ENCODE measurements around the gene BRIP1.

The BRIP1 gene

GRCh38 chr17:61754124-61754523 is 109.2 kb downstream of the BRIP1 start:
- no peak for TF ChIP-seq Cebpa-rat (IDR thresholded peaks at IDR 0.05)
- H3K27ac ChIP-seq: no peak overlapping the region
- H4K20me1 ChIP-seq: no peaks in the 10 kb centered on the region
- no peak overlapping the region for H3K4me2 ChIP-seq
- H3K9ac ChIP-seq: no peak overlapping the region
- H3K9me3 ChIP-seq: no peaks in the 10 kb centered on the region; the same call in 1 of the 2 replicates
- no peak overlapping the region for H3K4me3 ChIP-seq
- peaks cover 47% of the 10 kb centered on the region for H3K36me3 ChIP-seq
- H3K27me3 ChIP-seq: no peaks in the 10 kb centered on the region
- no peaks in the 10 kb centered on the region for H3K4me1 ChIP-seq

DNA sequence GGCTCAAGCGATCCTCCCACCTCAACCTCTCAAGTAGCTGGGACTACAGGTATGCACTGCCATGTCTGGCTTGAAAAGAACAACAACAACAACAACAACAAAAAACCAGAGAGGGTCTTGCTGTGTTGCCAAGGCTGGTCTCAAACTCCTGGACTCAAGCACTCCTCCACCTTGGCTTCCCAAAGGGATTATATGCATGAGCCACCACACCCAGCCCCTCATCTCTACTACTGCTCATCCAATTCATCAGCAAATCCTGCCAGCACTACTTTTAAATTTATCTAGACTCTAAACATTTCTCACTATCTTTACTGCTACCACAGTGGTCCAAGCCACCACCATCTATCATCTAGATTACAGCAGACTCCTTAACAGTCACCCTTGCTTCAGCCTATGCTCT is 109.6 kb downstream of the BRIP1 start:
- Histone ChIP-seq H3K9ac (no peak overlapping the region), H3K27me3 (no peaks in the 10 kb centered on the region), H3K36me3 (peaks cover 45% of the 10 kb centered on the region), H4K20me1 (no peaks in the 10 kb centered on the region), H3K4me2 (no peak overlapping the region), H3K4me3 (no peak overlapping the region), H3K4me1 (no peaks in the 10 kb centered on the region), H3K9me3 (peaks cover 3% of the 10 kb centered on the region; the same call in 1 of the 2 replicates), H3K27ac (no peak overlapping the region)
- TF ChIP-seq Cebpa-rat (IDR thresholded peaks at IDR 0.05): no peak

GRCh38 chr17:61750656-61751055 is 112.7 kb downstream of the BRIP1 start:
- Histone ChIP-seq H4K20me1 (no peaks in the 10 kb centered on the region), H3K27ac (no peak overlapping the region), H3K9me3 (peaks cover 29% of the 10 kb centered on the region), H3K9ac (no peak overlapping the region), H3K4me2 (no peak overlapping the region), H3K36me3 (peaks cover 45% of the 10 kb centered on the region), H3K4me3 (no peak overlapping the region), H3K27me3 (no peaks in the 10 kb centered on the region), H3K4me1 (no peaks in the 10 kb centered on the region)
- no peak for TF ChIP-seq Cebpa-rat (IDR thresholded peaks at IDR 0.05)

DNA sequence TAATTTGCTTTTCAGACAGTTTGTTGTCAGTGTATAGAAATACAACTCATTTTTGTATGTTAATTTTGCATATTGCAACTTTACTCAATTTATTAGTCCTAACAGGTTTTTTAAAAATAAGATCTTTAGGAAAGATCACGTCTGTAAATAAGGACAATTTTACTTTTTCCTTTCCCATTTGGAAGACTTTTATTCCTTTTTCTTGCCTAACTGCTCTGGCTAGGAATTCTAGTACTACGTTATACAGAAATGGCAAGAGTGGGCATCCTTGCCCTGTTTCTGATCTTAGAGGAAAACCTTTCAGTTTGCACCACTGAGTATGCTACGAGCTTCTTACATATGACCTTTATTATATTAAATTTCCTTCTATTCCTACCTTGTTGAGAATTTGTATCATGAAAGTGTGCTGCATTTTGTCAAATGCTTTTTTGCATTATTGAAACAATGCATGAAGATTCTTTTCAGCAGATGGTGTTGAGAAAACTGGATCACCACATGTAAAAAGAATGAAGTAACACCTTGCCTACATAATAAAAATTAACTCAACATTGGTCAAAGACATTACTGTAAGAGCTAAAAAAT is 113.4 kb downstream of the BRIP1 start:
- H3K9me3 ChIP-seq: peaks cover 33% of the 10 kb centered on the region
- H3K4me1 ChIP-seq: no peaks in the 10 kb centered on the region
- H3K4me3 ChIP-seq: no peak overlapping the region
- H3K9ac ChIP-seq: no peak overlapping the region
- TF ChIP-seq Cebpa-rat (IDR thresholded peaks at IDR 0.05): no peak
- H3K27ac ChIP-seq: no peak overlapping the region
- no peaks in the 10 kb centered on the region for H4K20me1 ChIP-seq
- peaks cover 43% of the 10 kb centered on the region for H3K36me3 ChIP-seq
- no peaks in the 10 kb centered on the region for H3K27me3 ChIP-seq
- H3K4me2 ChIP-seq: no peak overlapping the region

DNA sequence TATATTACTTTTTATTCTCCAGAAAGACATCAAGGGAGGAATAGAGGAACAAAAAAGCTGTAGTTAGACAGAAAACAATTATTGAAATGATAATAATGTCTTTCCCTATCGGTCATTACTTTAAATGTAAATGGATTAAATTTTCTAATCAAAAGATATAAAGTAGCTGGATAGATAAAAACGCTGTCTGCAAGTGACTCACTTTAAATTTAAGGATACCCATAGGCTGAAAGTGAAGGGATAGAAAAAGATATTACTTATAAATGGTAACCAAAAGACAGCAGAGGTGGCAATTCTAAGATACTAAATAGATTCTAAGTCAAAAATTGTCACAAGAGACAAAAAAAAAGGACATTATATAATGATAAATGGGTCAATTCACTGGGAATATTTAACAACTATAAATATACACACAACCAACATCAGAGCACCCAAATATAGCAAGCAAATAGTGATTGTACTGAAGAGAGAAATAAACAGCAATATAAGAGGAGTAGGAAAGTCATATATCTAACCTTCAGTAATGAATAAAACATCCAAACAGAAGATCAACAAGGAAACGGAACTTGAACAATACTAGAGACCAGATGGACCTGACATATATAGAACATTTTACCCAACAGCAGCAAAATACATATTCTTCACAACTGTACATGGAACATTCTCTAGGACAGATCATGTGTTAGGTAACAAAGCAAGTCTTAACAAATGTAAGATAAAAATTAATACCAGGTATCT is 116.9 kb downstream of the BRIP1 start:
- H4K20me1 ChIP-seq: no peaks in the 10 kb centered on the region
- no peaks in the 10 kb centered on the region for H3K27me3 ChIP-seq
- H3K4me1 ChIP-seq: no peaks in the 10 kb centered on the region
- H3K36me3 ChIP-seq: peaks cover 52% of the 10 kb centered on the region
- H3K9me3 ChIP-seq: peaks cover 49% of the 10 kb centered on the region
- no peak overlapping the region for H3K27ac ChIP-seq
- no peak overlapping the region for H3K4me2 ChIP-seq
- H3K4me3 ChIP-seq: no peak overlapping the region
- no peak for TF ChIP-seq Cebpa-rat (IDR thresholded peaks at IDR 0.05)
- no peak overlapping the region for H3K9ac ChIP-seq

DNA sequence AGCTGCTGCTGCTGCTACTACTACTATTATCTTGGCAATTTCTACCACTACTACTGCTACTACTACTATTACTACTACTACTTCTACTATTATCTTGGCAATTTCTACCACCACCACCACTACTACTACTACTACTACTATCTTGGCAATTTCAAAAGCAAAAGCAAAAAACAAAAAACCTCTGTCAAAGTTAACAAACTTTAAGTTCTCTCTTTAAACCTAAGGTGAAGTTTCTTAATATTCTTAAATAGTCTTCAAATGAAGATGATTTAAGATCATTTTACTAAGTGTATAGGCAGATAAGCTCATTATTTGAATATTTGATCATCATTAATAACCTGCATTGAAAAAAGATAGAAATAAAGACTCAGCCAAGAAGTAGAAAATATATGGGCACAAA is 118.5 kb downstream of the BRIP1 start:
- Histone ChIP-seq H3K27ac (no peak overlapping the region), H3K9me3 (peaks cover 57% of the 10 kb centered on the region), H3K9ac (no peak overlapping the region), H3K4me2 (no peak overlapping the region), H3K4me3 (no peak overlapping the region), H3K36me3 (peaks cover 64% of the 10 kb centered on the region), H3K27me3 (no peaks in the 10 kb centered on the region), H3K4me1 (no peaks in the 10 kb centered on the region), H4K20me1 (no peaks in the 10 kb centered on the region)
- TF ChIP-seq Cebpa-rat (IDR thresholded peaks at IDR 0.05): no peak

DNA sequence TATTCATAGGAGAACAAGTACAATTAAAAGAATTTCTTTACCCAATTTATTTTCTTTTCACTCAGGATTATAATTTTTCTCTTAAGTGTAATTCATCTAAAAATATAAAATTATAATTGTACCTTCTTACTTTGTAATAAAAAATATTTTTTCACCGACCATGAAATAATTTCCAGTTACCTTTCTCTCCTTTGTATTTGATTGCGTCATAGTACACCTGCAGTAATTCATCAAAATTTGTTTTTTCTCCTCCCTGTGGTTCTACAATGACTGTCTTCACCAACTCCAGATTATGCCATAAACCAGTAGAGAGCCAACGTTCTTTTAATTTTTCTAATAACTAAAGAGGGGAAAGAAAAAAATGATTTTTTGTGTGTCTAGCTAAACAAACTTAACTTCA is 119.1 kb downstream of the BRIP1 start:
- no peak overlapping the region for H3K4me3 ChIP-seq
- H3K9me3 ChIP-seq: peaks cover 58% of the 10 kb centered on the region
- H3K4me1 ChIP-seq: no peaks in the 10 kb centered on the region
- H3K27me3 ChIP-seq: no peaks in the 10 kb centered on the region
- TF ChIP-seq Cebpa-rat (IDR thresholded peaks at IDR 0.05): peak; percentile 29; the same call in 1 of the 2 replicates
- no peak overlapping the region for H3K4me2 ChIP-seq
- H4K20me1 ChIP-seq: no peaks in the 10 kb centered on the region
- H3K36me3 ChIP-seq: peaks cover 69% of the 10 kb centered on the region
- no peak overlapping the region for H3K27ac ChIP-seq
- no peak overlapping the region for H3K9ac ChIP-seq

- Histone ChIP-seq H3K27ac (no peak overlapping the region), H4K20me1 (no peaks in the 10 kb centered on the region), H3K9me3 (peaks cover 60% of the 10 kb centered on the region), H3K36me3 (peaks cover 72% of the 10 kb centered on the region), H3K27me3 (no peaks in the 10 kb centered on the region), H3K9ac (no peak overlapping the region), H3K4me3 (no peak overlapping the region), H3K4me1 (no peaks in the 10 kb centered on the region), H3K4me2 (no peak overlapping the region)
- no peak for TF ChIP-seq Cebpa-rat (IDR thresholded peaks at IDR 0.05)
Observed at GRCh38 chr17:61743766-61744165, 119.6 kb downstream of the BRIP1 start.

- H3K27ac ChIP-seq: no peak overlapping the region
- no peak overlapping the region for H3K4me3 ChIP-seq
- no peak overlapping the region for H3K4me2 ChIP-seq
- H3K9ac ChIP-seq: no peak overlapping the region
- no peak for TF ChIP-seq Cebpa-rat (IDR thresholded peaks at IDR 0.05)
- H3K9me3 ChIP-seq: peaks cover 44% of the 10 kb centered on the region
- H3K27me3 ChIP-seq: no peaks in the 10 kb centered on the region
- H3K4me1 ChIP-seq: no peaks in the 10 kb centered on the region
- no peaks in the 10 kb centered on the region for H4K20me1 ChIP-seq
- H3K36me3 ChIP-seq: peaks cover 70% of the 10 kb centered on the region
Observed at GRCh38 chr17:61739002-61739401, 124.3 kb downstream of the BRIP1 start.

DNA sequence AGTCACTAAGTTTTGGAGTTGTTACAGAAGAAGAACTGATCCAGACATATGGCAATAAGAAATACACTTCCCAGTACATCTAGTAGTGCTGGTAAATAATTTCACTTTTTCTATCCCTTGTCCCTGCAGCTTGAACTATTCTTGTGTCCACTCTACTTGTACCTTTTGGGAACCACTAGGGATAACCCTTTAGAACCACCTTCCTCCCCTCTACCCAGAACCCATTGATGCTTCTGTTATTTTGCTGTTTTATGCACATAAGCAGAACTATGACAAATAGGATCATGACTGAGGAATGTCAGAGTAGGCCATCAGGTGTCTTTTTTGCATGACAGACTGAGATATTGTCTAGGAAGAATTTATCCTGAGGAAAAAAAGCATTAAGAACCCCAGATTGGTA is 125.1 kb downstream of the BRIP1 start:
- H3K4me3 ChIP-seq: no peak overlapping the region
- no peak overlapping the region for H3K9ac ChIP-seq
- no peak overlapping the region for H3K4me2 ChIP-seq
- H3K27ac ChIP-seq: no peak overlapping the region
- H3K27me3 ChIP-seq: no peaks in the 10 kb centered on the region
- no peak for TF ChIP-seq Cebpa-rat (IDR thresholded peaks at IDR 0.05)
- H3K9me3 ChIP-seq: peaks cover 44% of the 10 kb centered on the region
- peaks cover 65% of the 10 kb centered on the region for H3K36me3 ChIP-seq
- no peaks in the 10 kb centered on the region for H4K20me1 ChIP-seq
- no peaks in the 10 kb centered on the region for H3K4me1 ChIP-seq

Data from BLaER1 (cell line).